PC-3 (cell line): Measurements from ENCODE around the gene BATF. TPM values are rescaled to one million over a fixed set of nuclear protein-coding genes. Genes with fewer than 3 reads are reported as not detected.

Source experiments
- ATAC-seq: fragments of 200-7000 bp; cut with Tn5 transposase; 2 replicates; pipeline ENCODE4 v1.9.1; 2020; ENCODE audit warnings: mild to moderate bottlenecking, moderate library complexity
- BruUV-seq: library from RNA; stranded (reverse); fragments of 400-500 nt; replicated peaks from 2 replicates; lab custom pipeline; 2021; lab: Mats Ljungman, UMichigan
- CTCF ChIA-PET: fragments of 300-600 bp; sonication (Branson Sonifier 250); formaldehyde crosslinking; loops from one replicate; lab custom pipeline; 2022; ENCODE audit warnings: antibody characterized with exemption; lab: Charles Lee
- POLR2A ChIA-PET: fragments of 300-600 bp; sonication (Branson Sonifier 250); formaldehyde crosslinking; loops from one replicate; lab custom pipeline; 2022; ENCODE audit warnings: antibody characterized with exemption; ENCODE audit not compliant: unreplicated experiment; lab: Charles Lee
- DNase-seq: peaks from one replicate; pipeline ENCODE4 v3.0.0-alpha.2; 2015
- H2AFZ ChIP-seq: fragments of 300-600 bp; sonication (generic); 2 replicates; pipeline ENCODE4 v1.6.0; 2016; ENCODE audit warnings: antibody characterized with exemption, low read length
- H3F3A ChIP-seq: fragments of 300-600 bp; sonication (generic); one replicate; pipeline ENCODE4 v1.6.0; 2017; ENCODE audit warnings: antibody characterized with exemption, low read length, control low read depth, mild to moderate bottlenecking; ENCODE audit not compliant: unreplicated experiment
- H3K27ac ChIP-seq: fragments of 300-600 bp; sonication (generic); 2 replicates; pipeline ENCODE4 v1.5.1; 2016; ENCODE audit warnings: mild to moderate bottlenecking, low read length
- H3K27me3 ChIP-seq: fragments of 300-600 bp; sonication (generic); 2 replicates; pipeline ENCODE4 v1.6.1; 2016; ENCODE audit warnings: low read length, mixed read lengths
- H3K36me3 ChIP-seq: fragments of 300-600 bp; sonication (generic); 2 replicates; pipeline ENCODE4 v1.6.1; 2016; ENCODE audit warnings: low read depth, mixed run types, low read length, mixed read lengths
- H3K4me1 ChIP-seq: fragments of 300-600 bp; sonication (generic); 2 replicates; pipeline ENCODE4 v1.5.1; 2016; ENCODE audit warnings: low read length; ENCODE audit not compliant: insufficient read depth
- H3K4me2 ChIP-seq: fragments of 300-600 bp; sonication (generic); 2 replicates; pipeline ENCODE4 v1.6.0; 2016; ENCODE audit warnings: low read length
- H3K4me3 ChIP-seq: fragments of 300-600 bp; sonication (generic); 2 replicates; pipeline ENCODE4 v1.5.1; 2016; ENCODE audit warnings: mild to moderate bottlenecking, low read length, mixed read lengths
- H3K79me2 ChIP-seq: fragments of 300-600 bp; sonication (generic); 2 replicates; pipeline ENCODE4 v1.6.1; 2017; ENCODE audit warnings: low read length, mixed read lengths
- H3K9ac ChIP-seq: fragments of 300-600 bp; sonication (generic); 2 replicates; pipeline ENCODE4 v1.6.0; 2016; ENCODE audit warnings: mild to moderate bottlenecking, low read length
- H3K9me2 ChIP-seq: fragments of 300-600 bp; sonication (generic); replicated peaks from 2 replicates; pipeline ENCODE4 v1.6.1; 2016; ENCODE audit warnings: mixed run types, low read length, mixed read lengths
- H3K9me3 ChIP-seq: fragments of 300-600 bp; sonication (generic); 2 replicates; pipeline ENCODE4 v1.6.1; 2016; ENCODE audit warnings: low read length, mixed read lengths
- H4K20me1 ChIP-seq: fragments of 300-600 bp; sonication (generic); 2 replicates; pipeline ENCODE4 v1.6.1; 2016; ENCODE audit warnings: low read length, mixed read lengths
- CTCF ChIP-seq: fragments of 300-600 bp; sonication (generic); conservative IDR thresholded peaks from 2 replicates; pipeline ENCODE4 v1.5.1; 2017; ENCODE audit warnings: antibody characterized with exemption, low read depth, mild to moderate bottlenecking, low read length
- EZH2 ChIP-seq: fragments of 300-600 bp; sonication (generic); IDR thresholded peaks from one replicate; pipeline ENCODE4 v1.6.1; 2017; ENCODE audit warnings: antibody characterized with exemption, mild to moderate bottlenecking, low read length; ENCODE audit not compliant: unreplicated experiment
- EZH2phosphoT487 ChIP-seq: fragments of 300-600 bp; sonication (generic); IDR thresholded peaks from 2 replicates; pipeline ENCODE4 v1.6.1; 2018; ENCODE audit warnings: mild to moderate bottlenecking, antibody characterized with exemption, low read length, borderline replicate concordance
- intact Hi-C: fragments of 100-400 bp; cut with micrococcal nuclease; formaldehyde crosslinking; loops from 2 replicates; pipeline ENCODE4 v1.9.0; 2023
- total RNA-seq: library from RNA; depleted of rRNA; stranded (reverse); fragments of >200 nt; gene quantifications from 2 replicates; pipeline ENCODE4 v1.2.3, GENCODE V29; 2014

The BATF gene
- total RNA-seq, 1 experiment from 2014 or later: not detected

- BruUV-seq: no TSS peak
- Histone ChIP-seq H3K4me2 (no peak overlapping the region), H3K27ac (no peak overlapping the region), H3K27me3 (no peaks in the 10 kb centered on the region), H3K4me1 (peaks cover 14% of the 10 kb centered on the region), H4K20me1 (no peaks in the 10 kb centered on the region), H3K9me3 (no peaks in the 10 kb centered on the region), H3K36me3 (no peaks in the 10 kb centered on the region), H3K9me2 (no peaks in the 10 kb centered on the region), H3K9ac (no peak overlapping the region), H2AFZ (no peak overlapping the region), H3K4me3 (no peak overlapping the region), H3F3A (no peaks in the 10 kb centered on the region), H3K79me2 (no peaks in the 10 kb centered on the region)
- ATAC-seq: no peak
- intact Hi-C loops: no loop called here
- no peak for TF ChIP-seq EZH2
- TF ChIP-seq EZH2phosphoT487: no peak
- no peak for TF ChIP-seq CTCF
- ChIA-PET CTCF (interaction anchor here (1.5 kb wide), 1 partner anchor 21 kb away, joined by 3 read pairs; no protein-coding TSS in a partner anchor), POLR2A (no interaction called here)
- DNase-seq: no peak
Measured at GRCh38 chr14:75539561-75540478, 17.6 kb downstream of the BATF start.

- no TSS peak for BruUV-seq
- Histone ChIP-seq H3K4me3 (no peak overlapping the region), H3K4me2 (no peak overlapping the region), H2AFZ (no peak overlapping the region), H3F3A (no peaks in the 10 kb centered on the region), H3K9me3 (no peaks in the 10 kb centered on the region), H3K9me2 (no peaks in the 10 kb centered on the region), H3K27me3 (no peaks in the 10 kb centered on the region), H3K27ac (no peak overlapping the region), H3K9ac (no peak overlapping the region), H3K79me2 (no peaks in the 10 kb centered on the region), H3K36me3 (no peaks in the 10 kb centered on the region), H3K4me1 (peaks cover 12% of the 10 kb centered on the region), H4K20me1 (no peaks in the 10 kb centered on the region)
- ATAC-seq (no peak), DNase-seq (no peak)
- no peak for TF ChIP-seq EZH2phosphoT487
- TF ChIP-seq EZH2: no peak
- TF ChIP-seq CTCF: no peak
- ChIA-PET POLR2A (no interaction called here), CTCF (interaction anchor here (1.5 kb wide), 1 partner anchor 20 kb away, joined by 3 read pairs; no protein-coding TSS in a partner anchor)
- intact Hi-C loops: no loop called here
Measured at GRCh38 chr14:75540479-75540851, 18.2 kb downstream of the BATF start.

GRCh38 chr14:75542588-75543091 lies 20.4 kb downstream of the BATF start:
- Histone ChIP-seq H3K36me3 (no peaks in the 10 kb centered on the region), H3K9me3 (no peaks in the 10 kb centered on the region), H3K27me3 (no peaks in the 10 kb centered on the region), H3K4me2 (no peak overlapping the region), H3K4me1 (no peaks in the 10 kb centered on the region), H3K4me3 (no peak overlapping the region), H4K20me1 (no peaks in the 10 kb centered on the region), H3K27ac (no peak overlapping the region), H3K9ac (no peak overlapping the region), H3K9me2 (no peaks in the 10 kb centered on the region), H2AFZ (no peak overlapping the region), H3F3A (no peaks in the 10 kb centered on the region), H3K79me2 (no peaks in the 10 kb centered on the region)
- CTCF ChIA-PET: no interaction called here
- POLR2A ChIA-PET: no interaction called here
- BruUV-seq: no TSS peak
- DNase-seq: no peak
- no peak for ATAC-seq
- intact Hi-C loops: no loop called here
- TF ChIP-seq EZH2: no peak
- no peak for TF ChIP-seq CTCF
- TF ChIP-seq EZH2phosphoT487: no peak
